Stimulated activated CD8-positive, alpha-beta memory T cell treated with anti-CD3 and anti-CD28 coated beads, Interleukin-4, amount 100 ng/mL, for 4 hours (primary cell): ENCODE measurements around the gene LRRC4C.

Experiments
- DNase-seq, 2 donors: peaks; one replicate each; pipeline ENCODE4 v3.0.0-alpha.2; 2020; ENCODE audit warnings: low read depth in 2 of 2, low spot score in 1 of 2

LRRC4C gene

DNA sequence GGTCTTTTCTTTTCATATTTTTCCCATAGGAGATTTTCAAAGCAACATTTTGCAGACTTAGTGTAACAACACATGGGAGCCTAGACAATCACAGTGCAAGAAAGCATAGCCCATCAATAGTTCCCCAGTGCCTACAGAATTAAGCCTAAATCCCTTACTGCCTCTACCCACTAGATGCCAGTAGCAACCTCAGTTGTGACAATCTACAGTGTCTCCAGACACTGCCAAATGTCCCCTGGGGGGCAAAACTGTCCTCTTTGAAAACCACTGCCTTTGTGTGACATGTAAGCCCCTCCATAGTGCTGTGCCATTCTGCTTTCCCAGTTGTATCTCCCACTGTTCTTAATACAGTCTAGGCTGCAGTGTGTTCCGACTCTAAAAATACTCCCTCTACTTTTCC lies 1329.0 kb downstream of the LRRC4C start:
- no peak for DNase-seq

DNA sequence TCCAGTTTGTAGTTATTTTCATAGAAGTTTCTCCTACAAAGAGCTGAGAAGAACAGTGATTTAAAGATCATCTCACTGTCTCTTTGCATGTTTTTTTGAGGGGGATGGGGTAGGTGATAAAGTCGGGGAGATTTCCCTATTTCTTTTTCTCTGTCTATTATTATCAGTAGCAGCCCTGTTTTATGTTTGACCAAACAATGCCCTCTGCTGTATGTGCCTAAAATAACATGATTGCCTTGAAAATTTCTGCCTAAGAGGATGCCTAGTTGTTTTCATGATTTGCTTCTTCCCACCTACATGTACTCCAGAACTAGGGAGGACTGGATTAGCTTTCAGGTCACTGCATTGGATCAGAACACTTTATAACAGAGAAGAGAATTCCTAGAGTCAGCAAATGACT lies 1330.2 kb downstream of the LRRC4C start:
- DNase-seq, result no peak

DNA sequence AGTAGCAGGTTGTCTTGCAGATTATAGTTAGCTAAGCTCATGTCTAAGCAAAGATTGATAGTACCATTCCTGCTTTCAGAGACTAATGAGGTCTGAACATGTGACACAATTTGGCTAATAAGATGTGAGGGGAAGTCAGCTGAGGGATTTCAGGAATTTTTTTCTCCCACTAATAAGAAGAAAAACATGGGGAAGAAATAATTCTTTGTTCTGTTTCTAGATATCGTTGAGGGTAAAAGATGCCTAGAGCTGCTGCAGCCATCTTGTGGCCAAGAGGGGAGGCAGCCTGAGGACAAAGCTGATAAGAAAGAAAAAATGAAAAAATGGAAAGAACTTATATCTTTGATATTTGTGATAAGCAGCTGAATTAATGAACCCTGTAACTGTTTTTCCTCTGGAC lies 1334.4 kb downstream of the LRRC4C start:
- DNase-seq, result no peak

DNA sequence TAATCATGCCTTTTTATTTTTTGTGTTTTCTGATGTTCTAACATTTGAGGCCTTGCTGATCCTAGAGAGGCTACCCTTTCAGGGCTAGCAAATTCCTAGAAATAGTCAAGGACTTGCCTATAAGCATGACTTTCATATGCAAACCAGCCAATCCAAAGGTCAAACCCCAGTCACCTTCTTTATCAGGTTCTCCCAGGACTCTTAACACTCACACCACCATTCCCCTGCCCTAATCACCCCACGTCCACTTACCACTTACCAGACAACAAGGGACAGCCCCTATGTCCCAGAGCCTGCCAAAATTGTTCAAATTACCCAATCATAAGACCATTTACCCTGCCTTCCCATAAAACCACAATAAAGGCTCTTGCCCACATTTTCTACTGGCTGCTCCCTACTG lies 1339.8 kb downstream of the LRRC4C start:
- no peak for DNase-seq

DNA sequence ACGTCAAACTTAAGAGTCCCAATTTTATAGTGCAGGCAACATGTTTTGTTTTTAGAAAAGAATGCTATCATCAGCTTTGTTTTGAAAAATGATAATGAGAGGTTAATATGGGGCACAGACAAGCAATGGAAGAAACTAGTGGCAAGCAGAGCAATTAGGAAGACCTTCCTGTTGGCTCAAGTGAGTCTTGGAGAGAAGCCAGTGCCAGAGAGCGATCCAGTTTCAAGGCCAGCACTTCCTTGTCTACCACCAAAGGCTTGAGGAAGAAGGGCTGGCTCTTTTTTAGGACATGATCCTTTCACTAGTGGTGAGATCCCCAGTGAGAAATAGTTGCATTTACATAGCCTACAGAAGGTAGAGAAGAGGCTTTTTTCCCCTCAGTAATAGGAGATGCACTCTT lies 1340.7 kb downstream of the LRRC4C start:
- DNase-seq, result no peak

DNA sequence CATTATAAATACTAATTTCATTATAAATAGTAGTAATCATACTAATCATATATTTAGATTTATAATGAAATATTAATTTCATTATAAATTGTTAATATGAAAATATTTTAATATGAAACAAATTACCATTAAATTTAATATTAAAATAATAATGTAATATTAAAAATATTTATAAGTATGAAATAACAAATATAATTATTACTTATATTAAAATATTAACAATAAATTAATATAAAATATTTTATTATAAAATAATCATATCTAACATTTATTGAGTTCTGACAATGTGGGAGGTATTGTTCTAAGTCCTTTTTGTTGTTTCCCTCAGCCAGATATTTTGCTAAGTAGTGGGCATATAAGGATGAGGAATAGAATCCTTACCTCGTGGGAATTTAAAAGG lies 1341.4 kb downstream of the LRRC4C start:
- no peak for DNase-seq

DNA sequence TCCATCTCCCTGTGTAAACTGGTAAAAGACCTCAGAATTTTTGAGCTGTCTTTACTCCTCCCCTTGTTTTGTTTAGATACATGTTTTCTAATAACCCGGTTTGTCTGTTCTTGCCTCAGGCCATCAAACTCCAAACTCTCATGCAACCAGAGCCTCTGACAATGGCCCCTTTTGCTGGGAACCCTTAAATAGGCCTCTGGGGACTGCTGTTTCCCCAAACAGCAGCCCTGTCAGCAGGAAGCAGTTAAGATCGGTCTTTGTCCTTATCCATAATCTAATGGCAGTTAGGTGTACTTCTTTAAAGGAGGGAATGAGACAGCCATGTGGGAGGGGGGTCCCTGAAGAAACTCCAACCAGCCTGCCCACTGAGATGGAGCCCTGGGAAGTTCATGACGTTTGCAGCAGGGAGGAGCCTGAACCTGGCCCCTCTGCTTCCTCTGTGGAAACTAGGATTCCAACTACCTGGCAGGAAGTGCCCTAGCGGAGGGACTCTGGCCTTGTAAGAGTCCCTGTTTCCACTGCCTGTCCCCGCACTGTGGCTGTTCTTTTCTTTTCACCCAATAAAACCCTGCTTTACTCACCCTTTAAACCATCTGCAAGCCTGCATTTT lies 1354.4 kb downstream of the LRRC4C start:
- DNase-seq, result no peak

DNA sequence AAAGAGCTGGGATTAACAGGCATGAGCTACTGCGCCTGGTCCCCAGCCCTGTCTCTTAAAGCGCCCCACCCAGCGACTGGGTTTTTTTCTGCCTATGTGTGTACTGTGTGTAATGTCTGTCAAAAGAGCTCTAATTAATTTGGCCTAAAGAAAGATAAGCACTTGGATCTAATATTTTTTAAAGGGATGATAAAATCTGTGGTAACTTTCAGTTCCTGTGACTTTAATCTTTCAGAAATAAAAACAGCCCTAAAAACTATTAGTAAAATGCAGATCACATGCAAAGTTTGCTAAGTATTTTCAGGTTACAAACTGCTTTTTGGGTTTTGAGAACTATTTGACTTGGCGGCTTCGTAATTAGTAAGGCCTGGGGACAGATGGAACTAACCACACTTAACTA lies 1358.7 kb downstream of the LRRC4C start:
- DNase-seq, result no peak

DNA sequence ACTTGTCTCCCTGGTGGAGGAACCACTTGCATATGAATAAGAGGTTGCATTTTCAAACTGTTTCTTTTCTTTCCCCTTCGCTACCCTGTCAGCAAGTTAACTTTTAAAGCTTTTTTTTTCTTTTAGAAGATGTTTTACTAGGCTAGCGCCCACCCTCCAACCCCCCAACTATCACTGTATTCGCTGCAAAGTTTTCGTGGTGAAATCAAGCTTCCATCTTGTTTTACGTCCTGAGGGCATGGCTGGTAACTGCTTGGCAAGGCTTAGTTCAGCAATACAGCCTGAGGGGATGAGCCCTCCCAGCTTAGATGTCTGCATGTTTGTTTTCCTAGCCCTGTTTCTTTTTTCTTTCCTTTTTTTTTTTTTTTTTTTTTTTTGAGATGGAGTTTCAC lies 1359.3 kb downstream of the LRRC4C start:
- DNase-seq, result no peak

DNA sequence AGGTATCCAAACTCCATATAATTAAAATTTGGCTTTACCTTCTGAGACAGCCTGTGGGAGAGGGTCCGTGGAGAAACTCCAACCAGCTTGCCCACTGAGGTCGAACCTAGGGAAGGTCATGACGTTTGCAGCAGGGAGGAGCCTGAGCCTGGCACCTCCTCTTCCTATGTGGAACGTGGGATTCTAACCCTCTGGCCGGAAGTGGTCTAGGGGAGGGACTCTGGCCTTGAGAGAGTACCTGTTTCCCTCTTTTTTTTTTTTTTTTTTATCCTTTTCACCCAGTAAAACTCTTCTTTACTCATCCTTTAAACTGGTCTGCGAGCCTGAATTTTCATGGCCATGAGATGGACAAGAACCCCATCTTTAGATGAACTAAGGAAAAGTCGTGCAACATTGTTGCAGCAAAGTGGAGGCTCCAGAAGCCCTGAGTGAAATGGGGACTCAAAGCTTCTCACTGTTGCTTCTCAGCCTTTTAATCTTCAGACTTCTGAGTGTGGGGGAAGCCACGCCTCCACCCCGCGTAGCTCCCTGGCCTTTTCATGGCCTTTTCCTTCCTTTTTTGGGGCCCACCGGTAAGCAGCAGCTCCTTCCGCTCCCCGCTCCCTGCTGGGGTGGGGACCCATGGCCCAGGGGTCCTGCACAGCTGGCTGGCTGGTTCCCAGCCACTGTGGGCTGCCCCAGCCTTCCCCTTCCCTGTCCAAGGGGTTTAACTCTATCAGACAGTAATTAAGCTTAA lies 1359.9 kb downstream of the LRRC4C start:
- DNase-seq, result no peak

DNA sequence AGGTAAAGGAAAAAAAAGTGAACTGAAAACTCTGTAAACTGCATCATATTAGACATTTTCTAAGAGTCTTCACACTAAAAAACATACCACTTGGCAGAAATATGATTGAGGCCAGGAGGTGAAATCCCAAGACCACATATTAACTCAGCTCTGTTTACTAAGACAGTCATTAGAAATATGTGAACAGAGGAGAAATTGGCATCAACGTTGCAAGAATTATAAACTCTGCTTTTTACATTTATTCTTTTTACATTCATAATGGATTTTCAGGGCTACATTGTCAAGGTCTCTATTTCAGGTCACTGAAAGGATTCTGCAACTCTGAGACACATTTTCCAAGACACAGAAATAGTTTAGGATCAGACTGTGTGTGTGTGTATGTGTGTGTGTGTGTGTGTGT lies 1364.0 kb downstream of the LRRC4C start:
- no peak for DNase-seq

DNA sequence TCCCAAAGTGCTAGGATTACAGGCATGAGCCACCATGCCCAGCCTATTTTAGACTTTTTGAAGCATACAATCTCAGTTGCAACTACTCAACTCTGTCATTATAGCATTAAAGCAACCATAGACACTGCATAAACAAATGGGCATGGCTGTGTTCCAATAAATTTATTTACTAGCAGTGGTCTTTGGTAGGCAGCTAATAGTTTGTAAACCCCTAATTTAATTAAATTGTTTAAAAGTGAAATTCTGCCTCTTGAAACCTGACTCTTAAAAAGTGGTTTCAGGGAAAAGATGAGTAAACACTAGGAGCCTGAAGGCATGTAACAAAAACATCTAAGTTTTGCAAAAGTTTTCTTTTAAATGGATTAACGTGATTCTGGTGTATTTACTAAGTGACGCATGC lies 1364.5 kb downstream of the LRRC4C start:
- DNase-seq, result no peak

DNA sequence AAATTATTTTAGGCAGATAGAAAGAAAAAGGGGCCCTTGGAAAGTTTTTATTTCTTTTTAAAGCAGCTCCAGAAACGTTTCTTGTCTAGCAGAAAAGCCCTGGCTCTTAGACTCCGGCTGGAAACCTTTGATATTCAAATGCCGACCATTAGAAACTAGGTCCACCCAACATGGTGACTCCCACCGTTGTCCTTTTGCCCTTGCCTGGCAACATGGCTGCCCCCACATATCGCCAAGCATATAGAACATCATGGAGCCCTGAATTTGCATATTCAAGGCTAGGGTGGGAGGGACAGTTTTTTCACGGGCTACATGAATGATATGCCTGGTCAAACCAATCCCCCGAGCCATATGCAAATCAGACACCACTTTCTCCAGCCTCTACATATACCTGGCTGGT lies 1379.0 kb downstream of the LRRC4C start:
- DNase-seq, result no peak
